Measurements from ENCODE around the gene ENTPD8.
"Not testable (repeated sequence)": the region's sequence is repeated elsewhere in the genome, so short reads cannot be mapped to it uniquely, and the experiment has no call there.

Gene ENTPD8

DNA sequence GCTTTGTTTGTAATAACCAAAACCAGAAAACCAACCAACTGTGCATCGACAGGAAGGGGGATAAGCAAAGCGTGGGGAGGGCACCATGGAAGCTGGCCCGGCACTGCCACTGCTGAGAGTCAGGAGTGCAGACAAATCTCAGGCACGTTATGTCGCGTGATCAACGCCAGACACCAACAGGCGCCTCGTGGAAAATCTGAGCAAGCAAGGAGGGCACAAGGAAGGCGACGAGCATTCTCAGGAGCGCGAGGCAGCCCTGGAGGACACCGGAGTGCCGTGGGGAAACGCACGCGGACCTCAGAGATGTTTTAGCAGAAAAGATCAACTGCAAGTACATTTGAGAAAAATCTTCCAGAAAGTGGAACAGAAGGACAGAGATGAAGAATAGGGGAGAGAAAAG is 33.1 kb upstream of the ENTPD8 start:
- TF ChIP-seq, protein P1, sequence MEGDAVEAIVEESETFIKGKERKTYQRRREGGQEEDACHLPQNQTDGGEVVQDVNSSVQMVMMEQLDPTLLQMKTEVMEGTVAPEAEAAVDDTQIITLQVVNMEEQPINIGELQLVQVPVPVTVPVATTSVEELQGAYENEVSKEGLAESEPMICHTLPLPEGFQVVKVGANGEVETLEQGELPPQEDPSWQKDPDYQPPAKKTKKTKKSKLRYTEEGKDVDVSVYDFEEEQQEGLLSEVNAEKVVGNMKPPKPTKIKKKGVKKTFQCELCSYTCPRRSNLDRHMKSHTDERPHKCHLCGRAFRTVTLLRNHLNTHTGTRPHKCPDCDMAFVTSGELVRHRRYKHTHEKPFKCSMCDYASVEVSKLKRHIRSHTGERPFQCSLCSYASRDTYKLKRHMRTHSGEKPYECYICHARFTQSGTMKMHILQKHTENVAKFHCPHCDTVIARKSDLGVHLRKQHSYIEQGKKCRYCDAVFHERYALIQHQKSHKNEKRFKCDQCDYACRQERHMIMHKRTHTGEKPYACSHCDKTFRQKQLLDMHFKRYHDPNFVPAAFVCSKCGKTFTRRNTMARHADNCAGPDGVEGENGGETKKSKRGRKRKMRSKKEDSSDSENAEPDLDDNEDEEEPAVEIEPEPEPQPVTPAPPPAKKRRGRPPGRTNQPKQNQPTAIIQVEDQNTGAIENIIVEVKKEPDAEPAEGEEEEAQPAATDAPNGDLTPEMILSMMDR (IDR thresholded peaks at IDR 0.05; ENCODE audit: low read length, missing control alignments) = no peak
- DNase-seq (ENCODE audit: low read depth) = no peak
- no peak overlapping the region for H3K4me3 ChIP-seq (replicated peaks; ENCODE audit: low read depth, low read length)

DNA sequence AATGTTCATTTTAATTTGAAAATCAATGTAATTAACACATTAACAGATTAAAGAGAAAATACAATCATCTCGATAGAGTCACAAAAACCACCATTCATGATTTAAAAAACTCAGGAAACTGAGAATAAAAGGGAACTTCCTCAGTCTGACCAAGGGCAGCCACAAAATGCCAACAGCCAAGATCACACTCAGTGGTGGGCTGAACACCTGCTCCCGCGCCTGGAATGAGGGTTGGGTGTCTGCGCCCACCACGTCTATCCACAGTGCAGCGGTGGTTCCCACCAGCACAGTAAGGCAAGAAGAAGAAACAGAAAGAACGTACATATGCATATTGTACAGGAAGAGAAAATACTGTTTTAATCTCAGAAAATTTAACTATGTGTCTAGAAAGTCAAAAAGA is 29.6 kb upstream of the ENTPD8 start:
- H3K4me3 ChIP-seq (replicated peaks; ENCODE audit: low read depth, low read length) = no peak overlapping the region
- TF ChIP-seq, protein P1 (IDR thresholded peaks at IDR 0.05; ENCODE audit: low read length, missing control alignments) = no peak
- DNase-seq (ENCODE audit: low read depth) = no peak

DNA sequence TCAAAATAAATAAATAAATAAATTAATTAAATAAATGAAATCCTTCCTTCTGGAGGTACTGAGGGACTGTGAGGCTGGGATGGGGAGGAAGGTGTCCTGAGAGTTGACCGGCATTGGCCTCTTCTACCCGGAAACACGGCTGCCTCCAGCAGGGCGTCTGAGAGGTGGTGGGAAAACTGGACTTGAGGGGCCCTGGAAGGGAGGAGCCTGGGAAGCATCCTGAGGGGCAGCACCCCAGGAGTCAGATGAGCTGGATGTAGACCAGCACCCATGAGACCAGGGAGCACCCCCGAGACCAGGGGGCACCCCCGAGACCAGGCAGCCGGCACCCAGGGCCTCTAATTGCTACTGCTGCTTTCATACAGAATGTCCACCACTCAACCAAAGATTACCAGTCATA is 26.7 kb upstream of the ENTPD8 start:
- no peak overlapping the region for H3K4me3 ChIP-seq (replicated peaks; ENCODE audit: low read depth, low read length)
- TF ChIP-seq, protein P1 (IDR thresholded peaks at IDR 0.05; ENCODE audit: low read length, missing control alignments) = no peak
- no peak for DNase-seq (ENCODE audit: low read depth)

DNA sequence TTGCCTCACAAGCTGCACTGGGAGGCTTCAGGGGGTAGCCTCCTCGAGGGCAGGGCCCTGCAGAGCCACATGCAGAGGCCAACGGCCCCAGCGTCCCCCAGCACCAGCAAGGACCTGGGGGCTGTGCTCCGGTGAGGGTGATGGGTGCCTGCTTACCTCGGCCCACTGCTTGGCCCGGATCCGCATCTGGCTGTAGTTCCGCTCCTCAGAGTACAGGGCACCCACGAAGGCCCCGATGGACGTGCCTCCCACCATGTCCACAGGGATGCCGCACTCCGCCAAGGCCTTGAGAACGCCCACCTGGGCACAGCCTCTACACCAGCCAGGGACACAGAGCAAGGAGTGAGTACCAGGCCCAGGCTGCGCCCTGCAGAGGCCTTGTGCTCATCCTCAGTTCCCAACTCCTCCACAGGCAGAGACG is 26.0 kb upstream of the ENTPD8 start:
- TF ChIP-seq, protein P1 (IDR thresholded peaks at IDR 0.05; ENCODE audit: low read length, missing control alignments) = no peak
- no peak overlapping the region for H3K4me3 ChIP-seq (replicated peaks; ENCODE audit: low read depth, low read length)
- DNase-seq (ENCODE audit: low read depth) = no peak

DNA sequence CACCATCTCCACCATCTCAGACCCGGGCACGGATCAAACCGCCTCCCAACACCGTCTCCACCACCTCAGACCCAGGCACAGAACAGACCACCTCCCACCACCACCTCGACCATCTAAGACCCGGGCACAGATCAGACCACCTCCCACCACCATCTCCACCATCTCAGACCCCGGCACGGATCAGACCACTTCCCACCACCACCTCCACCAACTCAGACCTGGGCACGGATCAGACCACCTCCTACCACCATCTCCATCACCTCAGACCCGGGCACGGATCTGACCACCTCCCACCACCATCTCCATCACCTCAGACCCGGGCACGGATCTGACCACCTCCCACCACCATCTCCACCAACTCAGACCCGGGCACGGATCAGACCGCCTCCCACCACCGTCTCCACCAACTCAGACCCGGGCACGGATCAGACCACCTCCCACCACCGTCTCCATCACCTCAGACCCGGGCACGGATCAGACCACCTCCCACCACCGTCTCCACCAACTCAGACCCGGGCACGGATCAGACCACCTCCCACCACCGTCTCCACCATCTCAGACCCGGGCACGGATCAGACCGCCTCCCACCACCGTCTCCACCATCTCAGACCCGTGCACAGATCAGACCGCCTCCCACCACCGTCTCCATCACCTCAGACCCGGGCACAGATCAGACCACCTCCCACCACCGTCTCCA is 25.4 kb upstream of the ENTPD8 start:
- not testable (repeated sequence) for H3K4me3 ChIP-seq (replicated peaks; ENCODE audit: low read depth, low read length); DNase-seq (ENCODE audit: low read depth)

DNA sequence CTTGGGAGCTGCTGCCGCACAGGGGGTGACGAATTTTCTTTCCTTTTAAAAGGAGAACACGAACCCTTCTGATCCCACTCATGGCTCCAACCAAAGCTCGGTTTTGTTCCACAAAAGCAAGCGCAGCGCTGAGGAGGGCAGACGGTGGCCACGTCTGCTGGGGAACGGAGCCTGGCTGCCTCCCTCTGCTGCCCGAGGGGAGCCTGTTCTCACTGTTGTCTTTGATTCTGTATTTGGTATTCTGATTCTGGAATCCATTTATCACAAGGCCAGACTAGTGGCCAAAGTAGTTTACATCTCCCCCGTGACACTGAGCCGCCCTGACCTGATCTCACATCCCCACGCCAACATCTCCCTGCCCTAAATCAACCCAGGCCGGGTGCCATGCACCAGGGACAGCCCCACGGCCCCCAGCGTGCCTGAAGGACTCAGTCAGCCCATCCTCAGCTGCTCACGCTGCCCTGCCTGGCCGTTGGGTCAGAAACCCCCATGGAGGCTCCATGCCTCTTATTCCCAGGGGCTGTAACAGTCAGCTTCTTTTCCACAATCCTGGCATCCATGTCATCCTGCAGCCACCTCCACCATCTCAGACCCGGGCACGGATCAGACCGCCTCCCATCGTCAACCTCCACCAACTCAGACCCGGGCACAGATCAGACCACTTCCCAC is 24.7 kb upstream of the ENTPD8 start:
- TF ChIP-seq, protein P1 (IDR thresholded peaks at IDR 0.05; ENCODE audit: low read length, missing control alignments) = no peak
- H3K4me3 ChIP-seq (replicated peaks; ENCODE audit: low read depth, low read length) = no peak overlapping the region
- DNase-seq (ENCODE audit: low read depth) = no peak

DNA sequence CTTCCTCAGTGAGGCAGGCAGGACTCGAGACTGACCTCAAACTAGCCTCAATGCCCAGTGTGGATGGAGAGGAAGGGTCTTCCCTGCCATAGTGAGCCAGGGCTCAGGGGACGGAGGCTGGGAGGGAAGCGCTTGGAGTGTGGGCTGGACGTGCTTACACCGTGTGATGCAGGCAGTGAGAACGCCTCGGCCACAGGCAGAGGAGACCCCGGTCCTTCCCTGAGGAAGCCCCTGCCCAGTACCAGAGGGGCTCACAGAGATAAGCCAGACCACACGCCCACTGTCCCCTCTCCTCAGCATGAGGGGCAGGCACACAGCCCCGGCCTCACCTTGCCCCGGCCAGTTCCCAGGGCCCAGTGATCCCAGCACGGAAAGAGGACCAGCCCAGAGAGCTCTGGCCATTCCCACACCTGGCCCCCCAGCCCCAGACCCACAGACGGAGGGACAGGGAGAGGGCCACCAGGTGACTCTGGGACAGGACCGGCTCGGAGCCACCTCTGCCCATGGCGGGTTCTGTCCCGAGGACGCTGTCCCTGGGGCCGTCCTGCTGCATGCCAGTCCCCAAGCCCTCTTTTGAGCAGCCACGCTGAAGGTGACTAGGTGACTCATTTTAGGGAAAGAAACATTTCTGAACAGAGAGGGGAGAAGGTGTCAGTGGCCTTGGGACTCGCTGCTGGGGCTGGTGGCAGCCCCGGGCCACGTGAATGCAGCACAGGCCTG is 24.0 kb upstream of the ENTPD8 start:
- TF ChIP-seq, protein P1 (IDR thresholded peaks at IDR 0.05; ENCODE audit: low read length, missing control alignments) = no peak
- H3K4me3 ChIP-seq (replicated peaks; ENCODE audit: low read depth, low read length) = no peak overlapping the region
- no peak for DNase-seq (ENCODE audit: low read depth)

Measured in fibroblast of pulmonary artery (primary cell).